Activated CD4-positive, alpha-beta T cell treated with anti-CD3 and anti-CD28 coated beads for 36 hours (primary cell): ENCODE measurements around the gene MGST1. TPM values are rescaled to one million over a fixed set of nuclear protein-coding genes. Genes with fewer than 3 reads are reported as not detected.

ENCODE experiments used
- ATAC-seq: fragments of 200-7000 bp; cut with Tn5 transposase; one replicate; pipeline ENCODE4 v1.10.0; 2021; ENCODE audit warnings: mild to moderate bottlenecking, moderate library complexity
- CTCF ChIA-PET: fragments of 350-600 bp; sonication (Branson Sonifier 250); formaldehyde crosslinking; loops from one replicate; lab custom pipeline; 2021; ENCODE audit warnings: antibody characterized with exemption; lab: Charles Lee
- POLR2A ChIA-PET: fragments of 350-600 bp; sonication (Branson Sonifier 250); formaldehyde crosslinking; loops from one replicate; lab custom pipeline; 2021; ENCODE audit warnings: antibody characterized with exemption, inconsistent platforms; lab: Charles Lee
- DNase-seq: peaks from one replicate; pipeline ENCODE4 v3.0.0-alpha.2; 2020
- H3K27ac Mint-ChIP-seq: one replicate; pipeline ENCODE4 v1.8.0; 2021; ENCODE audit warnings: mixed read lengths
- H3K27me3 Mint-ChIP-seq: one replicate; pipeline ENCODE4 v1.8.0; 2021; ENCODE audit warnings: mixed read lengths
- H3K36me3 Mint-ChIP-seq: one replicate; pipeline ENCODE4 v1.8.0; 2021; ENCODE audit warnings: low read depth, mixed read lengths
- H3K4me1 Mint-ChIP-seq: one replicate; pipeline ENCODE4 v1.8.0; 2021; ENCODE audit warnings: mixed read lengths
- H3K4me3 Mint-ChIP-seq: one replicate; pipeline ENCODE4 v1.8.0; 2021; ENCODE audit warnings: mild to moderate bottlenecking, moderate library complexity, mixed read lengths
- H3K9me3 Mint-ChIP-seq: one replicate; pipeline ENCODE4 v1.8.0; 2021; ENCODE audit warnings: low read depth, mixed read lengths
- intact Hi-C, 2 experiments: fragments of 100-400 bp; cut with DNase I in 1 of 2; cut with micrococcal nuclease in 1 of 2; formaldehyde crosslinking; loops; one replicate each; pipeline versions ENCODE4 v1.14.2 to v1.15.1; 2022 to 2024; cut with DNase I, micrococcal nuclease
- total RNA-seq, 2 experiments: library from RNA; stranded (reverse); gene quantifications; one replicate each; pipeline ENCODE4 v1.2.3, GENCODE V29; 2021

The MGST1 gene
- total RNA-seq, 2 experiments from 2014 or later, result not detected

GRCh38 chr12:16327963-16328362 is 19.5 kb upstream of the MGST1 start:
- no peaks in the 10 kb centered on the region for H3K4me1 Mint-ChIP-seq
- POLR2A ChIA-PET, result no interaction called here
- intact Hi-C loops, result no loop called here

GRCh38 chr12:16329594-16329993 is 17.9 kb upstream of the MGST1 start:
- CTCF ChIA-PET, result no interaction called here

More at GRCh38 chr12:16327963-16328362, 19.5 kb upstream of the MGST1 start:
- DNase-seq, result no peak
- H3K4me3 Mint-ChIP-seq, result no peak overlapping the region
- no peaks in the 10 kb centered on the region for H3K27me3 Mint-ChIP-seq
- H3K27ac Mint-ChIP-seq, result no peak overlapping the region
- no peak for ATAC-seq
- H3K36me3 Mint-ChIP-seq, result no peaks in the 10 kb centered on the region
- CTCF ChIA-PET, result no interaction called here
- peaks cover 11% of the 10 kb centered on the region for H3K9me3 Mint-ChIP-seq

GRCh38 chr12:16330560-16330959 is 16.9 kb upstream of the MGST1 start:
- no peak overlapping the region for H3K4me3 Mint-ChIP-seq
- ATAC-seq, result no peak

More at GRCh38 chr12:16329594-16329993, 17.9 kb upstream of the MGST1 start:
- POLR2A ChIA-PET, result no interaction called here
- intact Hi-C loops, result no loop called here
- H3K9me3 Mint-ChIP-seq, result peaks cover 11% of the 10 kb centered on the region
- H3K4me1 Mint-ChIP-seq, result no peaks in the 10 kb centered on the region
- no peak for ATAC-seq
- H3K36me3 Mint-ChIP-seq, result no peaks in the 10 kb centered on the region
- no peak for DNase-seq
- H3K4me3 Mint-ChIP-seq, result no peak overlapping the region
- no peaks in the 10 kb centered on the region for H3K27me3 Mint-ChIP-seq
- no peak overlapping the region for H3K27ac Mint-ChIP-seq

GRCh38 chr12:16331998-16332397 is 15.4 kb upstream of the MGST1 start:
- no peaks in the 10 kb centered on the region for H3K27me3 Mint-ChIP-seq
- CTCF ChIA-PET, result no interaction called here
- no peaks in the 10 kb centered on the region for H3K4me1 Mint-ChIP-seq
- H3K4me3 Mint-ChIP-seq, result no peak overlapping the region
- no peak for DNase-seq
- no peak overlapping the region for H3K27ac Mint-ChIP-seq
- no peak for ATAC-seq
- H3K36me3 Mint-ChIP-seq, result no peaks in the 10 kb centered on the region
- intact Hi-C loops, result no loop called here
- POLR2A ChIA-PET, result no interaction called here
- peaks cover 8% of the 10 kb centered on the region for H3K9me3 Mint-ChIP-seq

More at GRCh38 chr12:16330560-16330959, 16.9 kb upstream of the MGST1 start:
- Mint-ChIP-seq H3K9me3 (peaks cover 11% of the 10 kb centered on the region), H3K36me3 (no peaks in the 10 kb centered on the region), H3K4me1 (no peaks in the 10 kb centered on the region), H3K27ac (no peak overlapping the region), H3K27me3 (no peaks in the 10 kb centered on the region)
- no peak for DNase-seq
- intact Hi-C loops, result no loop called here
- POLR2A ChIA-PET, result interaction anchor here (0.5 kb wide), 1 partner anchor 593 kb away, joined by 3 read pairs; no protein-coding TSS in a partner anchor
- CTCF ChIA-PET, result no interaction called here

- no peak overlapping the region for H3K4me3 Mint-ChIP-seq
- no peaks in the 10 kb centered on the region for H3K36me3 Mint-ChIP-seq
- DNase-seq (no peak), ATAC-seq (no peak)
- no peak overlapping the region for H3K27ac Mint-ChIP-seq
- H3K4me1 Mint-ChIP-seq, result no peaks in the 10 kb centered on the region
- peaks cover 2% of the 10 kb centered on the region for H3K9me3 Mint-ChIP-seq
- H3K27me3 Mint-ChIP-seq, result no peaks in the 10 kb centered on the region
- intact Hi-C loops, result no loop called here
- ChIA-PET CTCF (no interaction called here), POLR2A (no interaction called here)
Measured at GRCh38 chr12:16335838-16336237, 11.6 kb upstream of the MGST1 start.

GRCh38 chr12:16344269-16344668 is 3.2 kb upstream of the MGST1 start:
- POLR2A ChIA-PET, result no interaction called here
- peaks cover 12% of the 10 kb centered on the region for H3K27me3 Mint-ChIP-seq
- ATAC-seq, result no peak

GRCh38 chr12:16345105-16345504 is 2.3 kb upstream of the MGST1 start:
- Mint-ChIP-seq H3K27ac (no peak overlapping the region), H3K4me1 (no peaks in the 10 kb centered on the region), H3K27me3 (peaks cover 12% of the 10 kb centered on the region), H3K4me3 (no peak overlapping the region), H3K36me3 (no peaks in the 10 kb centered on the region), H3K9me3 (peaks cover 2% of the 10 kb centered on the region)
- POLR2A ChIA-PET, result no interaction called here
- CTCF ChIA-PET, result no interaction called here
- DNase-seq (no peak), ATAC-seq (no peak)
- intact Hi-C loops, result no loop called here

More at GRCh38 chr12:16344269-16344668, 3.2 kb upstream of the MGST1 start:
- no peaks in the 10 kb centered on the region for H3K36me3 Mint-ChIP-seq
- no peaks in the 10 kb centered on the region for H3K4me1 Mint-ChIP-seq
- no peak overlapping the region for H3K4me3 Mint-ChIP-seq
- DNase-seq, result no peak
- CTCF ChIA-PET, result no interaction called here
- no peak overlapping the region for H3K27ac Mint-ChIP-seq
- intact Hi-C loops, result no loop called here
- H3K9me3 Mint-ChIP-seq, result peaks cover 2% of the 10 kb centered on the region

- intact Hi-C loops, result no loop called here
- Mint-ChIP-seq H3K9me3 (peaks cover 2% of the 10 kb centered on the region), H3K36me3 (no peaks in the 10 kb centered on the region), H3K4me1 (no peaks in the 10 kb centered on the region), H3K4me3 (no peak overlapping the region), H3K27me3 (peaks cover 12% of the 10 kb centered on the region), H3K27ac (no peak overlapping the region)
- CTCF ChIA-PET, result no interaction called here
- POLR2A ChIA-PET, result no interaction called here
- ATAC-seq (no peak), DNase-seq (no peak)
Measured at GRCh38 chr12:16346958-16347357, 487 bp upstream of the MGST1 start.

- ChIA-PET CTCF (no interaction called here), POLR2A (no interaction called here)
- H3K27me3 Mint-ChIP-seq, result peaks cover 12% of the 10 kb centered on the region
- no peak for ATAC-seq
- H3K36me3 Mint-ChIP-seq, result no peaks in the 10 kb centered on the region
- H3K27ac Mint-ChIP-seq, result no peak overlapping the region
- DNase-seq, result no peak
- H3K9me3 Mint-ChIP-seq, result no peaks in the 10 kb centered on the region
- intact Hi-C loops, result no loop called here
- H3K4me3 Mint-ChIP-seq, result no peak overlapping the region
- H3K4me1 Mint-ChIP-seq, result no peaks in the 10 kb centered on the region
Measured at GRCh38 chr12:16348435-16349130, 1.1 kb downstream of the MGST1 start.

GRCh38 chr12:16349131-16349460 is 1.7 kb downstream of the MGST1 start:
- Mint-ChIP-seq H3K36me3 (no peaks in the 10 kb centered on the region), H3K27me3 (peaks cover 12% of the 10 kb centered on the region), H3K4me3 (no peak overlapping the region), H3K9me3 (no peaks in the 10 kb centered on the region), H3K27ac (no peak overlapping the region), H3K4me1 (no peaks in the 10 kb centered on the region)
- POLR2A ChIA-PET, result no interaction called here
- CTCF ChIA-PET, result no interaction called here
- ATAC-seq, result no peak
- no peak for DNase-seq
- intact Hi-C loops, result no loop called here

GRCh38 chr12:16350682-16351081 is 3.2 kb downstream of the MGST1 start:
- Mint-ChIP-seq H3K4me3 (no peak overlapping the region), H3K27me3 (peaks cover 12% of the 10 kb centered on the region), H3K27ac (no peak overlapping the region), H3K9me3 (no peaks in the 10 kb centered on the region), H3K4me1 (no peaks in the 10 kb centered on the region), H3K36me3 (no peaks in the 10 kb centered on the region)
- ATAC-seq (no peak), DNase-seq (no peak)
- intact Hi-C loops, result no loop called here
- CTCF ChIA-PET, result no interaction called here
- POLR2A ChIA-PET, result no interaction called here

GRCh38 chr12:16352481-16352880 is 5.0 kb downstream of the MGST1 start:
- intact Hi-C loops, result no loop called here
- H3K4me1 Mint-ChIP-seq, result no peaks in the 10 kb centered on the region
- ATAC-seq (no peak), DNase-seq (no peak)
- peaks cover 4% of the 10 kb centered on the region for H3K27me3 Mint-ChIP-seq
- no peak overlapping the region for H3K4me3 Mint-ChIP-seq
- CTCF ChIA-PET, result no interaction called here
- POLR2A ChIA-PET, result no interaction called here
- H3K9me3 Mint-ChIP-seq, result no peaks in the 10 kb centered on the region
- H3K27ac Mint-ChIP-seq, result no peak overlapping the region
- no peaks in the 10 kb centered on the region for H3K36me3 Mint-ChIP-seq
